ENCODE data around the gene GRK4.
"Not testable (repeated sequence)": the region's sequence is repeated elsewhere in the genome, so short reads cannot be mapped to it uniquely, and the experiment has no call there.

Gene GRK4

DNA sequence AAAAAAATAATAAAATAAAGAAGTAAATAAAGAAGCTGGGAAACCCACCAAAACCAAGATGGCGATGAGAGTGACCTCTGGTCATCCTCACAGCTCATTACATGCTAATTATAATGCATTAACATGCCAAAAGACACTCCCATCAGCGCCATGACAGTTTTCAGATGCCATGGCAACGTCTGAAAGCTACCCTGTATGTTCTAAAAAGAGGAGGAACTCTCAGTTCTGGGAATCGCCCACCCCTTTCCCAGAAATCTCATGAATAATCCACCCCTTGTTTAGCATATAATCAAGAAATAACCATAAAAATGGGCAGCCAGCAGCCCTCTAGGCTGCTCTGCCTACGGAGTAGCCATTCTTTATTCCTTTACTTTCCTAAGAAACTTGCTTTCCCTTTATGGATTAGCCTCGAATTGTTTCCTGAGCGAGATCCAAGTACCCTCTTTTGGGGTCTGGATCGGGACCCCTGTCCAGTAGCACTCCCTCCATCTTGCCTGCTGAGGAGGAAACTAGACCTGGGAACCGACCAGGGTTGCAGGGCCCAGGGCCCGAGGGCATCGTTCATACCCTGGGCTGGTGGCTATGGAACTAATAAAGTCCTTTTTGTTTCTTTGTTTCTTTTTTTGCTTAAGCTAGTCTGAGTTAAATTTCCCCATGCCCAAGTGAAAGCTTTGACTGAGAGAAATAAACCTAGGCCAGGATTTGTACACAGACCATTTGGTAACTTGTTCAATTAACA, 80.1 kb downstream of the GRK4 start:
- no peak for DNase-seq

DNA sequence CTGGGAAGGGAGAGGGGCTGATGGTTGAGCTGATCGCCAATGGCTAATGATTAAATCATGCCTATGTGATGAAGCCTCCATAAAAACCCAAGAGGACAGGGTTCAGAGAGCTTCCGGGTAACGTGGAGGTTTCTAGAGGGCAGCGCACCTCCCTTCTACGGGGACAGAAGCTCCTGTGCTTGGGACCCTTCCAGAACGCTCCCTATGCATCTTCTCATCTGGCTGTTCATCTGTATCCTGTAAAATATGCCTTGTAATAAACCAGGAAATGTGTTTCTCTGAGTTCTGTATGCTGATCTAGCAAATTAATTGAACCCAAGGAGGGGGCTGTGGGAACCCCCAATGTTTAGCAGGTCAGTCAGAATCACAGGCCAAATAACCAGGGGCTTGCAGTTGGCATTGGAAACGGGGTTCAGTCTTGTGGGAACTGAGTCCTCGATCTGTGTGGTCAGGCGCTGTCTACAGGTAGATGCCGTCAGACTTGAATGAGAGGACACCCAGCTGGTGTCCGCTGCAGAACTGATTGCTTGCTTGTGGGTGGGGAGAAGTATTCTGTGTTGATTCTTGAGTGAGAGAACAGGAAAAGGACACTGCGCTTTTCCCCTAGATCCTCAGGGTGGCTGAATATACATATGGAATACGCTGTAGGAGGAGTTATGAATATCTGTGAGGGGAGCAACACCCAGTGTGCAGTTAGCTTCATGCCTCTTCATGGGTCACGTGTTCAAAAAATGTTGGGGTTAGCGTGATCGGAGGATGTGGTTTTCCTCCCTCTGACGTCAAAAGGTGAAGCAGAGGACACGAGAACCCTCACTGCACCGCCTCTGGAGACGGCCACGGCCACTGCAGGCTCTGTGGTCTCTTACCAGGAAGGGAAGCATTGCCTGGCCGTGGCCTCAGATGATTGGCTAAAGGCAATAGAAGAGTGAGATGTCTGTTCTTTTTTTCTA, 81.8 kb downstream of the GRK4 start:
- no peak for DNase-seq

GRCh38 chr4:3046162-3046561, 82.8 kb downstream of the GRK4 start:
- DNase-seq, result no peak

DNA sequence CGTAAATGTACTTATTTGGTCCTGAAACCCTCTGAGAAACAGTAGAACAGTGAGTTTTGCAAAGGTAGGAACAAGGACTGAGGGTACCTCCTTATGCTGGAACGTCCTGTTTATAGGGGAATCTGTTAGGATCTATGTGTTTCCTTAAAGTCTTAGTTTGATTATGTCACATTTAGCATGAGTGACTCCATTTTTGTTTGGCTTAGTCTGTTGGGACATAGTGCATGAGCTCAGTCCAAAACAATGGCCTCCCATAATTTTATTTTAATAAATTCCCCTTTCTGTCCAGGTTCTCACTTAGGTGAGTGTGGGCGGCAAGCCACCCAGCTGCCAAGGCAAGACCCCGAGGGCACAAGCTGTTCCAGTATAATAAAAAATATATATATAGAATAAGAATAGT, 83.3 kb downstream of the GRK4 start:
- DNase-seq, result no peak

DNA sequence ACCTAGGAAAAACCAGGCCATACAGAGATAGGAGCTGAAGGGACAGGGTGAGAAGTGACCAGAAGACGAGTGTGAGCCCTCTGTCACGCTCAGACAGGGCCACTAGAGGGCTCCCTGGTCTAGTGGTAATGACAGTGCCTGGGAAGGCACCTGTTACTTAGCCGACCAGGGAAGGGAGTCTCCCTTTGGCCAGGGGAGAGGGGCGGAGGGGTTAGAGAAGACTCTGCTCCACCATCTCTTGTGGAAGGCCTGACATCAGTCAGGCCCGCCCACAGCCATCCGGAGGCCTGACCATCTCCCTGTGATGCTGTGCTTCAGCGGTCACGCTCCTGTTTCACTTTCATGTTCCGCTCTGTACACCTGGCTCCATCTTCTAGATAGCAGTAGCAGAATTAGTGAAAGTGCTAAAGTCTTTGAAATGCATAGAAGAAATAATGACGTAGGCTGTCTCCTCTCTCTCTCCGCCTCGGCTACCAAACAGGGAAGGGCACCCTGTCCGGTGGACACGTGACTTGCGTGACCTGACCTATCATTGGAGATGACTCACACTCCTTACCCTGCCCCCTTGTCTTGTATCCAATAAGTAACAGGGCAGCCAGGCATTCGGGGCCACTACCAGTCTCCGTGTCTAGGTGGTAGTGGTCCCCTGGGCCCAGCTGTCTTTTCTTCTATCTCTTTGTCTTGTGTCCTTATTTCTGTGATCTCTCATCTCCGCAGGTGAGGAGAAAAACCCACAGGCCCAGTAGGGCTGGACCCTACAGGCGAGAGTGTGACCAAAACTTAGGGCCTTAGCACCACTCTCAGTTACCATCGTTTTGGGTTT, 84.3 kb downstream of the GRK4 start:
- peak; percentile 63 for DNase-seq

DNA sequence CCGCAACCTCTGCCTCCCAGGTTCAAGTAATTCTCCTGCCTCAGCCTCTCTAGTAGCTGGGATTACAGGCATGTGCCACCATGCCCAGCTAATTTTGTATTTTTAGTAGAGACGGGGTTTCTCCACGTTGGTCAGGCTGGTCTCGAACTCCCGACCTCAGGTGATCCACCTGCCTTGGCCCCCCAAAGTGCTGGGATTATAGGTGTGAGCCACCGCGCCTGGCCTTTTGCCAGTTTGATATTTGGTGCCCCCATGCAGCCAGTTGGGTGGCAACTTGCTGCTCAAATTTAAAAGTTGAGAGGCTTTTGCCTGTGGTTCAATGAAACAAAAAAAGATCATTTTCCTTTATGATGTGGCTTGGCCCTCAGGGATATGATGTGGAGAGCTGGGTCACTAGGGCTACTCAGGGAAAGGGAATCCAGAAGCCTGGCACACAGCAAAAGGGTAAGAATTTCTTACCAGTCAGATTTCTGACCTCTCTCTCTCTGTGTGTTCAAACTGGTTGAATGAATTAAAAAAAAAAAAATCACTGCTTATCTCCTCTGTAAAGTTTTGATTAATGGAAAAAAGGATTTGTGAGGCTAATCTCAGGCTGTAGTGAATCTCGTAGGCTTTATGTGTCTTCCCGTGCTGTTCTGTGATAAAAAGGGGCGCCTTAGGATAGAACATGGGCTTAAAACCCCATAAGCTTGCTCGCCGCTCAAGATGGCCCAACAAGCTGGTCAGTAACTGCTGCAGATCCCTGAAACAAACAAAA, 87.9 kb downstream of the GRK4 start:
- DNase-seq, result not testable (repeated sequence)

DNA sequence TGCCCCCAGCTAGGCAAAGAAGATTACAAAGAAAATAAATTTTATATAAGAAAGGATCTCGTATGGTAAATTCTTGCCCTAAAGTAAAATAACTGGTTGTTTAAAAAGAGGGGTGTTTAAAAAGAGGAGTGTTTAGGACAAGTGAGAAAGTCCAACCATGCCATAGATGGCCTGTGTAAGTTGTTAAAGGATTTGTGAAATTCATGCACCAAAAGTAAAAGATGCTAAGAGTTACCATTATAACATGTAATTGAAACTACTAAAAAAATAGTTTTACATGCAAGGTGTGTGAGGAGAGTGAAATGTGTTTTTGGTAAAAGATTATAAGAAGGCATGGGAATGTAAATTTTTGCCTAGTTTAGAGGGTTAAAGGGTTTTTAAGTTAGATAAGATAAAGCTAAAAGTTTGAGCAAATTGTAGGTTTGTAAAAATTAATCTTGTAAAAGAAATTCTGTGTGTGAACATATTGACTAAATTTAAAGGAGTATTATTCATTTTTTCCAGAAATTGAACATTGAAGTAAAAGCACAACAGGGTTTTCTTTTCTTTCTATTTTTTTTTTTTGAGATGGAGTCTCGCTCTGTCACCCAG, 90.9 kb downstream of the GRK4 start:
- DNase-seq, result no peak

GRCh38 chr4:3059943-3060342, 96.6 kb downstream of the GRK4 start:
- DNase-seq, result no peak

GRCh38 chr4:3060946-3061345, 97.6 kb downstream of the GRK4 start:
- DNase-seq, result no peak

GRCh38 chr4:3062471-3062870, 99.1 kb downstream of the GRK4 start:
- no peak for DNase-seq

DNA sequence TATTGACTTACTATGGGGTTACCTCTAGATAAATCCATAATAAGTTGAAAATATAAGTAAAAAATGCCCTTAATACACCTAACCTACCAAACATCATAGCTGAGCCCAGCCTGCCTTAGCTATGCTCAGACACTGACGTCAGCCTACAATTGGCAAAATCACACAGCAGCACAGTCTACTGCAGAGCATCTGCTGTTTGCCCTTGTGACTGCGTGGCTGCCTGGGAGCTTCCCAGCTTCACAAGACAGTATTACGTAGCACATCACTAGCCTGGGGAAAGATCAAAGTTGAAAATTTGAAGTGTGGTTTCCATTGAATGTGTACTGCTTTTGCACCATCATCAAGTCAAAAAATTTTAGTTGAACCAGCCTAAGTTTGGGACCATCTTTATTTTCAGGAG, 102.2 kb downstream of the GRK4 start:
- DNase-seq, result no peak

DNA sequence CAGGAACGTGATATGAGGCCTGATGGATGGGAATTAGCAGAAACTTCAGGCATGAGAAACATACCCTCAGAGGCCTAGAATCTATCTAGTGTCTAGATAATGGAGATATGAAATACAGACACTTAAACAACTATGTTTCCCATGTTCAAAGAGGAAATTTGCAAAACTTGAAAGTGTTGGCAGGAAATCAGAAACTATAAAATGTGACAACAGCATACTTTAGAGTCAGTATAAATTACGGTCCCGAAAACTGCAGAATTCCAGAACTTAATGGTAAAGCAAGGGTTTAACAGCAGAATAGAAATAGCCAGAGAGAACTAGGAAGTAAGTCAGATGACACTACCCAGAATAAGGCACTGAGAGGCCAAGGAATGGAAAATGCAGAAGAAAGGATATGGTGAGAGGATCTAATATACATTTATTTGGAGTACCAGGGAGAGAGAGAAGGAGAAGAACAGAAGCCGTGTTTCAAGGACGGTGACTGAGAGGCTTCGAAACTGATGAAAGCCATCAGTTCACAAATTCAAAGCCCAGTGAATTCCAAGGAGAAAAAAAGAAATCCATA, 103.5 kb downstream of the GRK4 start:
- no peak for DNase-seq

GRCh38 chr4:3067473-3068001, 104.2 kb downstream of the GRK4 start:
- DNase-seq, result no peak

DNA sequence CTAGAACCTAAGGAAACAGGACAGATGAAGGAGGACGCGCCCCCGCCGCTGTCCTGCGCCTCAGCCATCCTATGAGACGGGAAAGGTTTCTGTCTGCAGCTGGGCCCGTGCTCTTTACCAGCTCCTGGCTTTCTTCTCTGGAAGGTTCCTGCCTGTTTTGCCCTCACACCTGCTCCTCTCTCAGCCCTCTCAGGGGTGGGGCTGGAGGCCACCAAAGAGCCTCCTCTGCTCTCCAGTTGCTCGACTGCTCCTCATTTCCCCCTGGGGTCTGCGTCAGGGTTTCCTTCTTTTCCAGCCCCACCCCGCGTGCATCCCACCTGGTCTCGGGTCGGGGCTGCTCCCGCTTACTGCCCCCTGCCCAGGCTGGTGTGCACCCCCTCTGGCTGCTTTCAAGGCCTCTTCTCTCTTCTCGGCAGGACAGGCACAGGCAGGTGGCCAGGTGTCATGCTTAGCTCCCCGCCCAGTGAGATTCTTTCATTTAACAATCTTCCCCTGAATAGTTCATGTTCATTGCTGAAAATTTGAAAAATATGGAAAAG, 106.4 kb downstream of the GRK4 start:
- no peak for DNase-seq

GRCh38 chr4:3070709-3071500, 107.5 kb downstream of the GRK4 start:
- DNase-seq, result no peak

- DNase-seq, result no peak
Measured at GRCh38 chr4:3071811-3072210, 108.4 kb downstream of the GRK4 start.

GRCh38 chr4:3073158-3074077, 110.0 kb downstream of the GRK4 start:
- DNase-seq, result peak; percentile 42

DNA sequence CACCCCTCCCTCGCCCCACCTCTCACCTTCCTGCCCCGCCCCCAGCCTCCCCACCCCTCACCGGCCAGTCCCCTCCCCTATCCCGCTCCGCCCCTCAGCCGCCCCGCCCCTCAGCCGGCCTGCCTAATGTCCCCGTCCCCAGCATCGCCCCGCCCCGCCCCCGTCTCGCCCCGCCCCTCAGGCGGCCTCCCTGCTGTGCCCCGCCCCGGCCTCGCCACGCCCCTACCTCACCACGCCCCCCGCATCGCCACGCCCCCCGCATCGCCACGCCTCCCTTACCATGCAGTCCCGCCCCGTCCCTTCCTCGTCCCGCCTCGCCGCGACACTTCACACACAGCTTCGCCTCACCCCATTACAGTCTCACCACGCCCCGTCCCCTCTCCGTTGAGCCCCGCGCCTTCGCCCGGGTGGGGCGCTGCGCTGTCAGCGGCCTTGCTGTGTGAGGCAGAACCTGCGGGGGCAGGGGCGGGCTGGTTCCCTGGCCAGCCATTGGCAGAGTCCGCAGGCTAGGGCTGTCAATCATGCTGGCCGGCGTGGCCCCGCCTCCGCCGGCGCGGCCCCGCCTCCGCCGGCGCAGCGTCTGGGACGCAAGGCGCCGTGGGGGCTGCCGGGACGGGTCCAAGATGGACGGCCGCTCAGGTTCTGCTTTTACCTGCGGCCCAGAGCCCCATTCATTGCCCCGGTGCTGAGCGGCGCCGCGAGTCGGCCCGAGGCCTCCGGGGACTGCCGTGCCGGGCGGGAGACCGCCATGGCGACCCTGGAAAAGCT, 110.9 kb downstream of the GRK4 start, which contains the start of the genes HTT and HTT-AS:
TSS of gene HTT (plus strand) at position 604 of the 768 bp plus-strand sequence. CDS start at position 749, 145 bp downstream.
TSS of gene HTT-AS (minus strand) at position 461 of the 768 bp plus-strand sequence.
- DNase-seq, result peak; percentile 99
